Gastrocnemius medialis (tissue), 4 donors: ENCODE data around the gene LAMP1.

Source experiments
- CTCF ChIP-seq, 5 experiments: fragments of 450-650 bp in 3 of 5; fragments of 200-600 bp in 2 of 5; sonication (generic) in 2 of 5; IDR thresholded peaks in 4 of 5; conservative IDR thresholded peaks in 1 of 5; 1 replicate in 4 of 5; 2 replicates in 1 of 5; pipeline ENCODE4 v1.5.1; 2016 to 2019; ENCODE audit warnings: antibody characterized with exemption in 5 of 5, mild to moderate bottlenecking in 3 of 5, moderate library complexity in 3 of 5
- POLR2A ChIP-seq, 2 donors: fragments of 450-650 bp; IDR thresholded peaks; one replicate each; pipeline ENCODE4 v1.6.1; 2017; ENCODE audit warnings: antibody characterized with exemption in 2 of 2, mild to moderate bottlenecking in 2 of 2, moderate library complexity in 2 of 2

DNA sequence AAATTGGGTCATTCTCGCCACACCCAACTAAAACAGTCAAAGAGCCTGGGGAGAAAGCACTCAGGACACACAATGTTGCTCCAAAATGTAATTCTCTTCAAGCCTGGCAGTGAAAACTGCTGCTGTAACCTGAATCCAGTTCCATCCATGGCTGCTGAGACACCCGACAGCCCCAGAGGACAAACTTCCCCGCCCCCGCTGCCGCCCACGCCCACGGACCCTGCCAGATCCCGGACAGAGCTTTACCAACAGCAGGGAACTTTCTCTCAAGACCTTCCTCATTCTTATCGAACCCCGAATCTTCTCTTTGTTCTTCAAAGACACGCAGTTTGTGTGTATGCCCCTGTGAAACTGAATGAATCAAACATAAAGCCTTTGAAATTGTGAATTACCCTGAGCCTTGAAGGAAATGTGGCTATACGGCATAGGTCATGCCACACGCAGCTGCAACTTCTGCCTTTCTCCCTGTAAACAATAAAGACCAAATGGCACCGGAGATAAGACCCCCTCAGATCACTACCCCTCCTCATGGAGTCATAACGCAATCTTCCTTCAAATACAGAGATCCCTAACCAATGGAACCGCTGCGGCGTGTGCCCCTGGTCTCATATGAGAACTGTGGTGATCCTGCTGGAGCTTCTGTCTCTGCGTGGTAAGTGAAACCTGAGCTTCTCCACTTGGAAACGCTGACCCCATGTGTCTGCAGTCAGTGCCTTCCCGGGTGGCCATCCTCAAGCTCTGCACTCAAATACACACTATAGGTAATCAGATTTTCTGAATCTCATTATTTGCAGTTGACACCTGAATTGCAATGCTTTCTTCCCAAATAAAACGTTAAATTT lies 4.8 kb upstream of the LAMP1 start:
- TF ChIP-seq POLR2A (IDR thresholded peaks at IDR 0.05) (peak; percentile 10 to 64), CTCF (IDR thresholded peaks at IDR 0.05 in 4 of 5, conservative IDR thresholded peaks at IDR 0.05 in 1 of 5) (no peak)
